T-helper 1 cell treated with Interleukin-12 subunit alpha and Interleukin-12 subunit beta and Interleukin-4 antibody, amounts not matched to agents 30 μg/mL and 1 μg/mL, for 36 hours (primary cell): ENCODE measurements around the gene SLC38A2.

ENCODE experiments used
- H3K27ac Mint-ChIP-seq: one replicate; pipeline ENCODE4 v1.8.0; 2021; ENCODE audit warnings: mild to moderate bottlenecking, mixed read lengths
- H3K27me3 Mint-ChIP-seq: one replicate; pipeline ENCODE4 v1.8.0; 2021; ENCODE audit warnings: low read depth, mixed read lengths
- H3K36me3 Mint-ChIP-seq: one replicate; pipeline ENCODE4 v1.8.0; 2021; ENCODE audit warnings: low read depth, mixed read lengths
- H3K4me1 Mint-ChIP-seq: one replicate; pipeline ENCODE4 v1.8.0; 2021; ENCODE audit warnings: low read depth, mixed read lengths
- H3K4me3 Mint-ChIP-seq: one replicate; pipeline ENCODE4 v1.8.0; 2021; ENCODE audit warnings: mild to moderate bottlenecking, moderate library complexity, mixed read lengths
- H3K9me3 Mint-ChIP-seq: one replicate; pipeline ENCODE4 v1.8.0; 2021; ENCODE audit warnings: mixed read lengths

The SLC38A2 gene

GRCh38 chr12:46374310-46374709 lies 1.7 kb upstream of the SLC38A2 start:
- no peaks in the 10 kb centered on the region for H3K9me3 Mint-ChIP-seq
- peaks cover 42% of the 10 kb centered on the region for H3K4me1 Mint-ChIP-seq
- H3K4me3 Mint-ChIP-seq = peak overlapping the region; percentile 88
- H3K27me3 Mint-ChIP-seq = no peaks in the 10 kb centered on the region
- H3K27ac Mint-ChIP-seq = peak overlapping the region; percentile 96
- peaks cover 27% of the 10 kb centered on the region for H3K36me3 Mint-ChIP-seq

DNA sequence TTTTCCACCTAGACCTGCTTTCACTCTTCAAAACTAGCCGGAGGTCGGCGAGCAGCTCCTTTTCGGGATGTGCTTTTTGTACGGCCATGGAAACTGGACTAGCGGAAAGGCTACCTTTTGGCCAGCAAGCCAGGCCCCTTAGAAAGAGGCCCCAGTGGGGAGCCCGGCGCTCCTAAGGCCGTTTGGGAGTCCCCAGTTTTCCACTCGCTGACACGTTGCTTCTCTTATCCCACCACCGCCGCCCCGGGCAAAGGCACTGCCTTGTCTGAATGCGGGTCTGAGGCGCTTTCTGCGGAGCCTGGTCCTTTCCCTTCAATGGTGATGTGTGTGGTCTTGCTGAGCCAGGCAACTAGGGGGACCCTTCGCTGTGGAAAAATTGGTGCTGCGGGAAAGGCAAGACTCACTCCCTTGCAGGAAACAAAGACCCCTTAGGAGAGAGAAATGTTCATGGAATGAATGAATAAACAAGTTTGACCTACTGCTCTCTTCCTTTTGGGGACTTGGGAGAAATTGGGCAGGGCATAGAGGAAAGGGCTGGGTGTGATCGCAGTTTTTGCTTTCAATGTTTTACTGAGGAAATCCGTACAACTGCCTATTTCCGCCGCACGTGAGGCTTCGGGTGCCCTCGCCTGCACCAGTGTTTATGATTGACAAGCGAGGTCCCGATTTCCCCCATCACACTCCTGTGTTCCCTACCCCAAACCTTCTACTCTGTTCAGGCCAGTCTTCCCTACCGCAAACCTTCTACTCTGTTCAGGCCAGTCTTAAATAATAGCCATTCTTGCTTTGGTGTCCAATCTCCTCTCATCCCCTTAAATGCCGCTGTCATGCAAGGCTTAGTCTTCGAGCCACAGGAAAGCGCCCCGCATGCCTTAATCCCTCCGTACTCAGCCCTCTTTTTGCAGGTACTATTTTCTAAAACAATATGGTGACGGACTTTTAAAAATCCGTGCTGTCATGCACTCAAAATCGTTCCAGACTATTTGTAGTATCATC lies 1.0 kb upstream of the SLC38A2 start:
- Mint-ChIP-seq H3K4me1 (peaks cover 45% of the 10 kb centered on the region), H3K9me3 (no peaks in the 10 kb centered on the region), H3K27ac (peak overlapping the region; percentile 96), H3K27me3 (no peaks in the 10 kb centered on the region), H3K36me3 (peaks cover 32% of the 10 kb centered on the region), H3K4me3 (peak overlapping the region; percentile 88)

DNA sequence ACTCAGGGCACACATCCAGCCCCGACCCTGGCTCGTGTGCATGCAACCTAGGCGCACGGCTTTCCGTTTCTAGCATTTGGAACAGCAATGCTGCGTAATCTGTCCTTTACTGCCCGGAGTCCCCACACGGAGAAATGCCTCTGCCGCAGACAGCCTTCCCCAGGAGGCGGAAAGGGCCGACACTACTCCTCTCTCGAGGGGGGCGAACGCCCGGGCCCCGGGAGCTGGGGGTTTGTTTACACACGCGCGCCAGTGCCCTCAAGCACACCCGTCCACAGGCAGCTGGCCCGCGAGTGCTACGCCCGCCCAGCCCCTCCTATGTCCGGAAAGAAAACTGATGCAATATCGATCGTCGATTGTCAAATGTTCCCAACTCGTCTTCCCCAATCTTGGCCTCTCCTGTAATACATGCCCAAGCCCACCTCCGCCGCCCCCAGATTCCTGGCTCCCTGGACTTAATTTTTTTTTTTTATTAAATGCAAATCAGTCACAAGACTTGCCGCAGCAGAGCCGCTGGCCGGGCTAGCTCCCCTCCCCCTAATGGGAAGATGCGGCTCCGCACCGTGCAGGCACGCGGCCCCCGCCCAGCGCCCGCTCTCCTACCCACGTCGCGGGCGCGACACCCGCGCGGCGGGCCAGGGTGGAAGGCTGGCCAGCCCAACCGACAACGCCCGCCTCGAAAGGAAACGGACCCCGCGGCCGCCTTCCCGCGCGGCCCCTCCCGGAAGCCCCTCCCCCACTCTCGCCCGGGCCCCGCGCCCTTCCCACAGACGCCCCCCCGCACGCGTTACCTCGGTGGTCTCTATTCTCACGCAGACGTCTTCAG lies 642 bp downstream of the SLC38A2 start:
- peaks cover 53% of the 10 kb centered on the region for H3K4me1 Mint-ChIP-seq
- H3K27ac Mint-ChIP-seq = peak overlapping the region; percentile 97
- H3K36me3 Mint-ChIP-seq = peaks cover 44% of the 10 kb centered on the region
- no peaks in the 10 kb centered on the region for H3K9me3 Mint-ChIP-seq
- peak overlapping the region; percentile 88 for H3K4me3 Mint-ChIP-seq
- H3K27me3 Mint-ChIP-seq = no peaks in the 10 kb centered on the region

DNA sequence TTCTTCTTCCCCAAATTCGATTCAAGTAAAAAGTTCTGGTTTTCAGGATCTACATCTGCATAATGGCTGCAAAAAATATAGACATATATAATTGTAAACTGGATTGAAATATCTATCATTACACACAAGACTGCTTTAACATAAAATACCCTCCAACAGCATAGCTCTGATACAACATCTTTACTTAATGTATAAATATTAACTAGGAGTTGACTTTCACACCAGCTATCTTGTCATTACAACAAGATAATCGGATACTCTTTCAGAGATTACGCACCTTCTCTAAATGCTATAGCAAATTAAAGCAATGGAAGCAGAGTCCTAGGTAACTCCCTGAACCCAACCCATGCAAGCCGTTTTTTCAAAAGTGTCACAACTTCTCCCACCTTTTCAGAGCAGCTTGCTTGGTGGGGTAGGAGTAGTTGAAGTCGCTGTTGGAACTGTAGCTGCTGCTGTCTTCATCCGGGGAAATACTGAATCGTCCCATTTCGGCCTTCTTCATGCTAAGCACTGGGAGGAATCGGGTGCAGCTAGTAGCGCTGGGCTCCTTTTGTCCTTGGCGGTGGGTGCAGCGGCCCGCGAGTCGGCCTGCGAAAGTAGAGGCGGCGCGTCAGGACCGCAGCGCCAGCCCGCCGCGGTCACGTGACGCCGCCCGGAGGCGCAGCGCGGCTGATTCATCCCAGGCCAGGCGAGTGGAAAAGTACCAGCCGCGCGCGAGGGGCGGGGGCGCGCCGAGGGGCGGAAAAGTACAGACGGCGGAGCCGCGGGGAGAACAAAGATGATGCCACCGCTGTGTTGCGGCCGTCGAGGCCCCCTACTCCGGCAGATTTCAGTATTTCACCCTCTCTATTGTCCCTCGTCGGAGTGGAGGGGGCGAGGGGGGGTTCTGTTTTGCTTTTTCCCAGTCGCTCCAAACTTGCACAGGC lies 1.5 kb downstream of the SLC38A2 start:
- peak overlapping the region; percentile 88 for H3K4me3 Mint-ChIP-seq
- peaks cover 47% of the 10 kb centered on the region for H3K36me3 Mint-ChIP-seq
- peaks cover 54% of the 10 kb centered on the region for H3K4me1 Mint-ChIP-seq
- peak overlapping the region; percentile 97 for H3K27ac Mint-ChIP-seq
- H3K9me3 Mint-ChIP-seq = no peaks in the 10 kb centered on the region
- H3K27me3 Mint-ChIP-seq = no peaks in the 10 kb centered on the region

- Mint-ChIP-seq H3K4me3 (peak overlapping the region; percentile 88), H3K36me3 (peaks cover 52% of the 10 kb centered on the region), H3K27ac (peak overlapping the region; percentile 97), H3K27me3 (no peaks in the 10 kb centered on the region), H3K9me3 (no peaks in the 10 kb centered on the region), H3K4me1 (peaks cover 58% of the 10 kb centered on the region)
Measured at GRCh38 chr12:46370380-46370734, 2.2 kb downstream of the SLC38A2 start.

- H3K27ac Mint-ChIP-seq = peak overlapping the region; percentile 97
Measured at GRCh38 chr12:46369474-46370379, 2.8 kb downstream of the SLC38A2 start.

GRCh38 chr12:46369095-46369473 lies 3.5 kb downstream of the SLC38A2 start:
- peaks cover 59% of the 10 kb centered on the region for H3K4me1 Mint-ChIP-seq
- H3K27me3 Mint-ChIP-seq = no peaks in the 10 kb centered on the region
- H3K9me3 Mint-ChIP-seq = no peaks in the 10 kb centered on the region
- peaks cover 59% of the 10 kb centered on the region for H3K36me3 Mint-ChIP-seq
- H3K4me3 Mint-ChIP-seq = peak overlapping the region; percentile 88
- H3K27ac Mint-ChIP-seq = peak overlapping the region; percentile 20

More at GRCh38 chr12:46369474-46370379, 2.8 kb downstream of the SLC38A2 start:
- Mint-ChIP-seq H3K4me1 (peaks cover 61% of the 10 kb centered on the region), H3K4me3 (peak overlapping the region; percentile 88), H3K9me3 (no peaks in the 10 kb centered on the region), H3K27me3 (no peaks in the 10 kb centered on the region), H3K36me3 (peaks cover 55% of the 10 kb centered on the region)

DNA sequence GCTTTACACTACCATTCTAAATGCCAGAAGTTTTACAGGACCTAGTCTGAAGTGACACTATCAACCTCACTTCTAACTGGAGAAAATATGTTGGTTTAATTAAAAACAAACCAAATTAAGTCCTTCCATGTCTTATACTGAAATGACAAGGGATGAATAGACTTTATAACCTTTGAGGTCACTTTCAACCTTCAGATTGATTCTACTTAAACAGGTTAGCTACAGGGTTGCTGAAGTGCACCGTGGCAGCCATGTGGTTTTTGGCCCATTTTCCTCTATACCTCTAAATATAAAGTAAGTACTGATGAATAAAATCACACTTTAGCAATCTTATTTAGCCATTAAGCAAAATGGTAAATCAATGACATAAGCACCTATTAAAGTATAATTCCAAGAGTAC lies 3.9 kb downstream of the SLC38A2 start:
- Mint-ChIP-seq H3K36me3 (peaks cover 63% of the 10 kb centered on the region), H3K9me3 (no peaks in the 10 kb centered on the region), H3K4me1 (peaks cover 56% of the 10 kb centered on the region), H3K27me3 (no peaks in the 10 kb centered on the region), H3K27ac (no peak overlapping the region), H3K4me3 (peak overlapping the region; percentile 88)

DNA sequence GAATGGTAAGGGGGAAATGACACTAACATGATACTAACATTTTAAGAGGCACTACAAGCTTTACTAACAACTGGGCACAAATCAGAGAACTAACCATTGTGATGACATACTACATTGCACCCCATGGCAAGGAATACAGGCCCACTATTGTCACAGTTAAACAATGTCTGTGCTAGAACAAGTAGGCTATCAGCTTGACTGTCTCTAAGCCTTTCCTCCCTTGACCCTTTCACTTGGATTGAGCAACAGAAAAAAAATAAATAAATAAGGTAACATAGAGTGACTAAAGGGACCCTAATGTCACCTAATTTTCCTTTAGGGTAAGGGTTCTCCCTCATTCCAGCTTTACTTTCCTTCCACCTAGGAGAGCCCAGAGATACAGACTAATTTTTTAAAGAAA lies 4.4 kb downstream of the SLC38A2 start:
- Mint-ChIP-seq H3K9me3 (no peaks in the 10 kb centered on the region), H3K4me1 (peaks cover 56% of the 10 kb centered on the region), H3K27ac (peak overlapping the region; percentile 49), H3K4me3 (peak overlapping the region; percentile 88), H3K27me3 (no peaks in the 10 kb centered on the region), H3K36me3 (peaks cover 67% of the 10 kb centered on the region)

- H3K36me3 Mint-ChIP-seq = peaks cover 73% of the 10 kb centered on the region
Measured at GRCh38 chr12:46367351-46368029, 5.1 kb downstream of the SLC38A2 start.

GRCh38 chr12:46366771-46367170 lies 5.8 kb downstream of the SLC38A2 start:
- no peak overlapping the region for H3K27ac Mint-ChIP-seq
- H3K9me3 Mint-ChIP-seq = no peaks in the 10 kb centered on the region
- H3K36me3 Mint-ChIP-seq = peaks cover 79% of the 10 kb centered on the region
- H3K4me1 Mint-ChIP-seq = peaks cover 64% of the 10 kb centered on the region
- H3K27me3 Mint-ChIP-seq = no peaks in the 10 kb centered on the region
- no peak overlapping the region for H3K4me3 Mint-ChIP-seq

More at GRCh38 chr12:46367351-46368029, 5.1 kb downstream of the SLC38A2 start:
- peak overlapping the region; percentile 49 for H3K27ac Mint-ChIP-seq
- peak overlapping the region; percentile 88 for H3K4me3 Mint-ChIP-seq
- H3K27me3 Mint-ChIP-seq = no peaks in the 10 kb centered on the region
- no peaks in the 10 kb centered on the region for H3K9me3 Mint-ChIP-seq
- peaks cover 58% of the 10 kb centered on the region for H3K4me1 Mint-ChIP-seq

DNA sequence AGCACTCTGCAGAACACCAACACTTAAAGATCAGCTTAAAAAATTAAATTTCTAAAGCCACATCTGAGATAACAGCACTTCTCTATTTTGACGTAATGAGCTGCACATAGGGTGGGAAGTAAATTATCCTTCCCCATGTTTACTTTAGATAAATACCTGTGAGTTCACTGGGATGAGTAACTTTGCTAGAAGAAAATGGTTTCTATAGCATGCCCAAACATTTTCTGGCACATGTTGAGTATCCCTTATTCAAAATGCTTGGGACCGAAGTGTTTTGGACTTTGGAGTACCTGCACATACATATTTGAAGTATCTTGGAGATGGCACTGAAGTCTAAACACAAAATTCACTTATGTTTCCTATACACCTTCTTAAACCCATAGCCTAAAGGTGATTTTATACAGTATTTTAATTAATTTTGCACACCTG lies 6.6 kb downstream of the SLC38A2 start:
- peaks cover 78% of the 10 kb centered on the region for H3K36me3 Mint-ChIP-seq
- no peak overlapping the region for H3K4me3 Mint-ChIP-seq
- peaks cover 71% of the 10 kb centered on the region for H3K4me1 Mint-ChIP-seq
- no peak overlapping the region for H3K27ac Mint-ChIP-seq
- H3K9me3 Mint-ChIP-seq = no peaks in the 10 kb centered on the region
- H3K27me3 Mint-ChIP-seq = no peaks in the 10 kb centered on the region
